Suppressor macrophage treated with lipopolysaccharide for 1 hour (primary cell): ENCODE data around the gene OR6A2.

Source experiments
- DNase-seq, 3 donors: peaks; one replicate each; pipeline ENCODE4 v3.0.0-alpha.2; 2020 to 2022

OR6A2 gene

DNA sequence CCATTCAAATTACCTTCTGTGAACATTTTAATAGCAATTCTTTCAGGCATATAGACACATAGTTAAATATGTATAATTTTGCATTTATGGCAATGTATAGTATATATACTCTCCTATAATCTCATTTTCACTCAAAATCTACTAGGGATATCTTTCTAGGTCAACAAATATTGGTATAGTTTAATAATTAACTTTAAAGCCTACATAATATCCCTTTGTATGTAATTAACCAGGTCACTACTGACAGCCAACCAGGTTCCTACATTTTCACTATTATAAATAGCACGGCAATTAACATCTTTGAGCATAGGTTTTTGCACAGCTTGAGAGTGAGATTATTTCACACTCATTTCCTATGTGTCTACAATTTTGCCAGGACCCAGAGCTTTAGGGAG is 43.5 kb downstream of the OR6A2 start:
- DNase-seq, result no peak

DNA sequence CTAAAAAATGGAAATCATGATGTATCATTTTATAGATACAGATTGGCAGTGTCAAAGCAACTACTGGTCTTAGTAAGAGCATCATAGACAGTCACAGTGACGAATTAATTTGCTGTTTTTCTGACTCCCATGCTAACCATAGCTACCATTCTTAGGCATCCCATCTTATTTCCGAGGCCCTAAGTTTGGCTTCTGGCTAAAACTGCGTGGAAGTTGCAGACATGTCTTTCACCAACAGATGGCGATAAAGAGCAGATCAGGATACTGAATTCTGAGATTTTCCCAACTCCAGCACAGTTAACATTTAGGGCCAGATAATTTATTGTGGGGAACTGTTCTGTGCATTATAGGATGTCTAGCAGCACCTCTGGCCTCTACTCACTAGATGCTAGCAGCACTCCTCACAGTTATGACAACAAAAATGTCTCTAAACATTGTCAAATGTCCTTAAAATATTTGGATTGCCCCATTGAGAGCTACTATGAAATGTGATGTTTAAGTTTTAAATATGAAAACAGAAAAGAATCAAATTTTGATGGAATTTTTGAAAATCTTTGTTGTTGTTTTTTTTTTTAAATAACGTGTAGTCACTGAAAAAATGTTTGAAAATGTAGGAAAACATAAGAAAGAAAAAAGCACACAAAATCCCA is 44.1 kb downstream of the OR6A2 start:
- DNase-seq, result peak; percentile 61 to 73 (median 66)

DNA sequence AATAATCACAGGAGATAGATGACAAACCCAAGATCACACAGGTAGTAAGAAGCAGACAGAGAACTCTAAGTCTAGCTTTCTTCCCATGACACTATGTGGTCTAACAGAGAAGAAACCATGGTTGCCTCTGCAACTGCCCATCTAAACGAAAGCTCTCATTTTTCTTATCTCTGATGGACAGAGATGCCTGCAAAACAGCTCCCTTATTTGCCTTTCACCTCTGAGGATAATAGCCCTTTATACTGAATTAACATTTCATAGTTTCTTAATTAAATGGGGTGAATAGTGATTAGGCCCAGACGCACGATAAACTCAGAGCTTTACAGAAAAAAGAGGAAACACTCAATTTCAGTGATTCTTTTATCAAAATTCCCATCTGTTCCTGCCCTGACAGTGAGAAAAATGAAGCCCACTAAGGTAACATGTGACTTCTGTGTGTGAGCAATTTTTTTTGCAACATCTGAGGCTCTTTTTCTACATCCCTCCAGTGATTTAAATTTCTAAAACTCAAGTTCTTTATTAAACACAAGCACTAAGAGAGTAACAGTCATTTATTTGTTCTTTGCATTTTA is 52.3 kb downstream of the OR6A2 start:
- peak in 1 of 3 donors; percentile 35 for DNase-seq

DNA sequence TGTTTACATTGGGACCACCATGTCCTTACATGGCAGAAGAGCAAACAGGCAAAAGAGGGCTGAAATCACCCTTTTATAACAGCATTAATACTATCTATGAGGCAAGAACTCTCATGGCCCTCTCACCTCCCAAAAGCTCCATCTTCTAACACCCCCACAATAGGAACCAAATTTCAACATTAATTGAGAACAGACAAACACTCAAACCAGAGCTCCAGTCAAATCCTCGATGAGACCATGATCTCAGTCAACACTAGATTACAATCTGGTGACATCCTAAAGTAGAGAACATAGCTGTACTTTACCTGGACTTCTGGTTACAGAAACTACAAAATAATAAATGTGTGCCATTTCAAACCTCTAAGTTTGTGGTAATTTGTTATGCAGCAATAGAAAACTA is 52.9 kb downstream of the OR6A2 start:
- no peak for DNase-seq

DNA sequence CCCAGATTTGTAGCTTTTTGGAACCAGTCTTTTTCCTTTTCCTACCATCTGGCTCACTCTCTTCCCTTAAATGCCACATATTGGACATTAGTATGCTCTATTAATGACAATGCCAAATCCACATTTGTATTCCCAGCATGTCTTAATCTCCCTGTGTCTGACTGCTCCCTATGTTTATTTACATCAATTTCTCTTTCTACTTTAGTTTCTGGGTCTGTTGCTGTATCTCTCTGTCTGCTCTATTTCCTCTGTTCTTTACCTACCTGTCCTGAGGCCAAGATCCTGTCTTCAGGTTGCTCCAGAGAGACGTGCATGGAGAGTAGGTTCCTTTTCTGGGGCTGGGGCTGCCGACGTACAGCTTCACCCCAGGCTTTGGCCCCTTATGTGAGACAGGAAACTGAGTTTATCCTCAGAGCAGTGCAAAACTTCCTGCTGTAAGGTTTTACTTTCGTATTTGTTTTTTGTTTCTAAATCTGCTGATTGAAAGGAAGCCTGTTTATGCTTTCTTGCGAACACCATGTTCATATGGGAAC is 53.3 kb downstream of the OR6A2 start:
- peak; percentile 29 to 57 (median 39) for DNase-seq

DNA sequence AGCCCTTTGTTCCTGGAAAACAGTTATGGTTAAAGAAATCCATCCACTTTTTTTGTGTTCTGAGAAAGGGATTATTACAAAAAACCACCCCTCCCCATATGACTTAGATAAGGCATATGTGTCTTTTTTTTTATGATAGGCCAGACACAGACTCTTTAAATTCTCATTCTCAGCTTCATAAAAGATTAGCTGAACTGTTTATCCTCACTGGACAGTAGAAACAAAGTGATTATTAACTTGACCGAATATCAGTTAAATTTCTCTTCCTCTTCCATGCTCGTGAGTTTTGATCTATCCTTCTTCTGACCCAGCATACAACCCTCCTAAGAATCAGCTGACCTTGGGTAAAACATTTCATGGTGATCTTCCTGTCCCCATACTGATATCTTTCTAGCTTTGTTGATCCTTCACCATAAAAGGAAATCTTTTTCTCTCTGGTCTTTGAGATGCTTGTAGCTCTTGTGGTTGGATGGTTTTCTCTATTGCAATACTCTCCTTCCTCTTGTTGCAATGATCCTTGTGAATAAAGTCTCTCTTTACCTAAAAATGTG is 53.9 kb downstream of the OR6A2 start:
- DNase-seq, result no peak

DNA sequence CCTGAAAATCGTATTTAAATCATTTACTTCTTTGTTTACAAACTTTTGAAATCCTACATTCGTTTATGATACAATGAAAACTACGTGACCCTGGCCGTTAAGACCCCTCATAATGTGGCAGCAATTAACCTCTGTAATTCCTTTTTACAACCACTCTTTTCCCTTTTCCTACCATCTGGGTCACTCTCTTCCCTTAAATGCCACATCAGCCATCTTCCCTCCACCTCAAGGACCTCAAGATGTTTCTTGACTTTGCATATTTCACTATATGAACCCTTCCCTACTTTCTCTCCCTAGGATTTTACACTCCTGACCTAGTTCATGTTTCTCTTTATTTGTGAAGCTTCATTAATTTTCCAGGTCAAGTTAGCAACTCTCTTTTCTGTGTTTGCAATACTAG is 54.5 kb downstream of the OR6A2 start:
- DNase-seq, result no peak

DNA sequence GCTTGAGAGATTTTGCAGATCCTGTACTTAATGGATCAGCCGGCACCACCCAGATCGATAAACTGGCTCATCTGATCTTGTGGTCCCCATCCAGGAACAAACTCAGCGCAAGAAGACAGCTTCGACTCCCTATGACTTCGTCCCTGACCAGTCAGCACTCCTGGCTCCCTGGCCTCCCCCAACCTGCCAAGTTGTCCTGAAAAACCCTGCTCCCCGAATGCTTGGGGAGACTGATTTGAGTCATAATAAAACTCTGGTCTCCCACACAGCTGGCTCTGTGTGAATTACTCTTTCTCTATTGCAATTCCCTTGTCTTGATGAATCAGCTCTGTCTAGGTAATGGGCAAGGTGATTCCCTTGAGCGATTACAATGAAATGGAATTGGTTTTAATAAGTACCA is 57.2 kb downstream of the OR6A2 start:
- no peak for DNase-seq
